NCI-H774 (cell line): ENCODE measurements around the gene CDX1.

ENCODE experiments used
- DNase-seq: peaks from one replicate; lab custom pipeline; 2025; lab: John Stamatoyannopoulos, UW

Gene CDX1

GRCh38 chr5:150163547-150164059 lies 3.0 kb upstream of the CDX1 start:
- DNase-seq: no peak

- no peak for DNase-seq
These were observed 2.2 kb upstream of the CDX1 start for GRCh38 chr5:150164211-150164980.

GRCh38 chr5:150166037-150166649 lies 435 bp upstream of the CDX1 start:
- no peak for DNase-seq

- DNase-seq: no peak
These were observed 903 bp downstream of the CDX1 start for GRCh38 chr5:150167512-150167850.

- DNase-seq: no peak
These were observed 1.3 kb downstream of the CDX1 start for GRCh38 chr5:150167908-150168307.

- no peak for DNase-seq
These were observed 2.3 kb downstream of the CDX1 start for GRCh38 chr5:150168864-150169263.

GRCh38 chr5:150172145-150172544 lies 5.6 kb downstream of the CDX1 start:
- DNase-seq: no peak

- no peak for DNase-seq
These were observed 6.0 kb downstream of the CDX1 start for GRCh38 chr5:150172556-150172955.

GRCh38 chr5:150173161-150173560 lies 6.6 kb downstream of the CDX1 start:
- DNase-seq: no peak

- no peak for DNase-seq
These were observed 7.7 kb downstream of the CDX1 start for GRCh38 chr5:150174285-150174684.

GRCh38 chr5:150175076-150175475 lies 8.5 kb downstream of the CDX1 start:
- no peak for DNase-seq

GRCh38 chr5:150175536-150175935 lies 9.0 kb downstream of the CDX1 start:
- no peak for DNase-seq

GRCh38 chr5:150176745-150177477 lies 10.3 kb downstream of the CDX1 start:
- DNase-seq: no peak

GRCh38 chr5:150177721-150178120 lies 11.1 kb downstream of the CDX1 start:
- DNase-seq: no peak

- DNase-seq: no peak
These were observed 11.7 kb downstream of the CDX1 start for GRCh38 chr5:150178262-150178661.

- no peak for DNase-seq
These were observed 12.5 kb downstream of the CDX1 start for GRCh38 chr5:150179019-150179620.

- DNase-seq: no peak
These were observed 13.9 kb downstream of the CDX1 start for GRCh38 chr5:150180241-150181026.

GRCh38 chr5:150181027-150181426 lies 14.4 kb downstream of the CDX1 start:
- DNase-seq: no peak

- no peak for DNase-seq
These were observed 15.4 kb downstream of the CDX1 start for GRCh38 chr5:150181766-150182545.

GRCh38 chr5:150182774-150183173 lies 16.2 kb downstream of the CDX1 start:
- DNase-seq: no peak

- DNase-seq: no peak
These were observed 16.9 kb downstream of the CDX1 start for GRCh38 chr5:150183436-150183835.
